Measurements from ENCODE around the gene ABTB1.
"Not testable (repeated sequence)": the region's sequence is repeated elsewhere in the genome, so short reads cannot be mapped to it uniquely, and the experiment has no call there.

The ABTB1 gene

GRCh38 chr3:127682175-127682554 is 9.4 kb downstream of the ABTB1 start:
- not testable (repeated sequence) for H3K4me3 ChIP-seq (ENCODE audit: low read depth, low read length); DNase-seq (ENCODE audit: low read depth)

- no peak for DNase-seq (ENCODE audit: low read depth)
- H3K4me3 ChIP-seq (ENCODE audit: low read depth, low read length) = no peak overlapping the region
These were observed 9.8 kb downstream of the ABTB1 start for GRCh38 chr3:127682561-127682960.

DNA sequence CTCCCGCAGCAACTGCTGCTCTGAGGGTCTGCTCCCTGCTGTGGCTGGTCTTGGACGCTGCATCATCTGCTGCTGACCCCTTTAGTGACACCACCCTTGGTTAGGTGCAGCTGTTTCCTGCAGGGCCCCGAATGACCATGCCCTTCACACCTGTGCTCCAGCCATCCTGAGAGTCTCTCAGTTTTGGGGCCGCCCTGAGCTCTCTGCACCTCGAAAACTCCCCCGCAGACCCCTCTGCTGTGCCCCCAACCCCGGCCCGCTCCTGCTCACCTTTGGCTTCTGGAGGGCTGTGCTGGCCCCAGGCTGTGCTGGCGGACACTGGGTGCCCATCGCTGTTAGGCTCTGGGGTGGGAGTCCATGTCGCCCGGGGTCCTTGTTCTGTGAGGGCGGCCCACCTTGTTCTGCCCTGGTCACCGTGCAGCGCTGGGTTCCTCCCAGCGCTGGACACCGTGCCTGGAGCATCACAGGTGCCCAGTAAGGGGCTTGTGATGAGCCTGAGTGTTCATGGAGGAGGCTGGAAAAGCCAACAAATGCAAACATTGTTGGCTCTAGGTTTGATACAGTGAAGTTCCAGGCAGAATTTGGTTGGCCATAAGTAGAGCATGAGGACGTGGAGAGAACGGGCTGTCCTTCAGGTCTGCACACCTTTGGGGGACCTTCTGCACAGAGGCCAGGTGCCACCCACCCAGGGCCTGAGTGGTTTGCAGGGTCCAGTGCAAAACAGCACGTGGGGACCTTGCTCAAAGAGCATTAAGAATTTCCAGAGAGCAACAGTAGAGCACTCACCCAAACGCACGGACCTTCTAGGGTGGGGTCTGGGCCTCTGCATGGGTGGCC is 12.3 kb downstream of the ABTB1 start:
- DNase-seq (ENCODE audit: low read depth) = no peak

DNA sequence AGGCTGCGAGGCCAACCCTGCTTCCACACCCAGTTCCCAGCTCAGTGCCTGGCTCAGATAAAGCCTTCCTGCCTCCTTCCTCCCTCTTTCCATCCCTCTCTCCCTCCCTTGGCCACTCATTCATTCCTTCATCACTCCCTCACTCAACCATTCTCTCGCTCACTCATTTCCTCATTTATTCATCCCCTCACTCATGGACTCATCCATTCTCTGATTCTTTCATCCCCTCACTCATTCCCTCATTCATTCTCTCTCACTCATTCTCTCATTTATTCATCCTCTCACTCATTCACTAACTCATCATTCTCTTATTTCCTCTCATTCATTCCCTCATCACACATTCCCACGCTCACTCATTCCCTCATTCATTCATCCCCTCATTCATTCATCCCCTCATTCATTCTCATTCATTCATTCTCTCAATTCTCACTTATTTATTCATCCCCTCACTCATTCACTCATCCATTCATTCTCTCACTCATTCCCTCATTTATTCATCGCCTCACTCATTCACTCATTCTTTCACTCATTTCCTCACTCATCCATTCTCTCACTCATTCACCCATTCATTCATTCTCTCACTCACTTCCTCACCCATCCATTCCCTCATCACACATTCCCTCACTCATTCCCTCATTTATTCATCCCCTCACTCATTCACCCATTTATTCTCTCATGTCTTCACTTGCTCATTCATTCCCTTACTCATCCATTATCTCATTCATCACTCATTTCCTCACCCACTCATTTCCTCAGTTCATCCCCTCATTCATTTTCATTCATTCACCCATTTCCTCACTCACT is 13.2 kb downstream of the ABTB1 start:
- DNase-seq (ENCODE audit: low read depth) = no peak
- no peak overlapping the region for H3K4me3 ChIP-seq (ENCODE audit: low read depth, low read length)

More for the DNA sequence above, 12.3 kb downstream of the ABTB1 start:
- no peak overlapping the region for H3K4me3 ChIP-seq (ENCODE audit: low read depth, low read length)

GRCh38 chr3:127686512-127686894 is 13.8 kb downstream of the ABTB1 start:
- DNase-seq (ENCODE audit: low read depth) = no peak
- no peak overlapping the region for H3K4me3 ChIP-seq (ENCODE audit: low read depth, low read length)

GRCh38 chr3:127687228-127687737 is 14.5 kb downstream of the ABTB1 start:
- H3K4me3 ChIP-seq (ENCODE audit: low read depth, low read length) = no peak overlapping the region
- no peak for DNase-seq (ENCODE audit: low read depth)

DNA sequence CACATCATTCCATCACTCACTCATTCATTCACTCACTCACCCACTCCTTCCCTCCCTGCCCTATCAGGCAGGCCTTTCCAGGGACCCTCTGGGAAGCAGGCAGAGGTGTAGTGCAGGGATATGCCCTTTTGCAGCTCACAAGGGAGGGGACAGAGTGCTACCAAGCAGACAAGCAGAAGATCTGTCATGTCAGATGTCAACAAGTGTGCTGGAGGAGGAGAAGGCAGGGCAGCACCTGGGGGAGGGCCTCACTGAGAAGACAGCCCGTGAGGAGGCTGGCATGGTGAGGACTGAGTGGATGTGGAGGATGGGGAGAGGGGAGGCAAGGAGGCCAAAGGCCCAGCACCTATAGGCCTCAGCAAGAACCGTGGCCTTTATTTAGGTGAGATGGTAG is 15.3 kb downstream of the ABTB1 start:
- DNase-seq (ENCODE audit: low read depth) = no peak

GRCh38 chr3:127688416-127689265 is 15.9 kb downstream of the ABTB1 start:
- H3K4me3 ChIP-seq (ENCODE audit: low read depth, low read length) = no peak overlapping the region
- DNase-seq (ENCODE audit: low read depth) = no peak

More for the DNA sequence above, 15.3 kb downstream of the ABTB1 start:
- no peak overlapping the region for H3K4me3 ChIP-seq (ENCODE audit: low read depth, low read length)

- H3K4me3 ChIP-seq (ENCODE audit: low read depth, low read length) = no peak overlapping the region
- no peak for DNase-seq (ENCODE audit: low read depth)
These were observed 16.6 kb downstream of the ABTB1 start for GRCh38 chr3:127689266-127689860.

DNA sequence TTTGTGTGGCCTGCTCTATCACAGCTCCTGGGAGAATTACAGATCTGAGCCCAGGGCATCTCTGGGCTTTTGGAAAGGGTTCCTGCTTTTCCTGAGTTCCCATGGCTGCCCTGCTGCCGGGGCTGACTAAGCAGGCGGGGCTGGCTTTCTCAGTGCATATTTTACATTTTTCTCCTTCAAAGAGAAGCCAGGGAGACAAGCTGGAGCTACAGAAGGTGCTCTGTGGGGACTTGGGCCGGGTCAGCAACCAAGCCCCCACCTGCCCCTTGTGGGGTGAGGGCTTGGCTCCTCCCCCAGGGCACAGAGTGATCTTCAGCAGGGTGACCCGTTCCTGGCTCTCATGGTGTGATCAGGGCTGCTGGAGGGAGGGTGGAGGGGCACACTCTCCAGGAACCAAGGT is 17.4 kb downstream of the ABTB1 start:
- no peak for DNase-seq (ENCODE audit: low read depth)
- no peak overlapping the region for H3K4me3 ChIP-seq (ENCODE audit: low read depth, low read length)

DNA sequence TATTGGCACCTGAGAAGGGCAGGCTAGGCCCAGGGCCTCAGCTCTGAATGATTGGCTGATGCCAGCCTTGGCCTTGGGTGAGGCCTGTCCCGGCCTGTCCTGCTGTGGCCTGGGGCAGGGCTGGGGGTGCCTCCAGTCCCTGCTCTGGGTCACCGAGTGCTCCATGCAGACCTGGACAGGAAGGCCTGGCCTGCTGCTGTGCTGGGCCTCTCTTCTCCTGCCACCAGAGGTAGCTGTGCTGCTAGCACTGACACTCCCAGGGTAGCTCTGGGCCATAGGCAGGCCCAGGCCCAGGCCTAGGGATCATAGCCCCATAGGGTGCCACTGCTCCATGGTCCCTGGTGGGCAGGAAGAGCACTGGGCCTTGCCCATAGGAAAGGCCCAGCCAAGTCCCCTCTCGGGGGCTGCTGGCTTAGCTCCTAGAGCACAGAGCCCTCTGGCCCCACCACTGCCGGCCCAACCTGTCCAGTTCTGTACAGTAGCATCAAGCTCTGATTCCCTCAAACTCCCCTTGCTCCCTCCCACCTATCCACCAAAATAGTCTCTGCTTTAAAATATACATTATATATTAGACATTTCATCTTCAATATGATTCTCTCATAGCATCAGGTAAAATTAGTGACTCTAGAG is 18.2 kb downstream of the ABTB1 start:
- no peak overlapping the region for H3K4me3 ChIP-seq (ENCODE audit: low read depth, low read length)
- DNase-seq (ENCODE audit: low read depth) = no peak

DNA sequence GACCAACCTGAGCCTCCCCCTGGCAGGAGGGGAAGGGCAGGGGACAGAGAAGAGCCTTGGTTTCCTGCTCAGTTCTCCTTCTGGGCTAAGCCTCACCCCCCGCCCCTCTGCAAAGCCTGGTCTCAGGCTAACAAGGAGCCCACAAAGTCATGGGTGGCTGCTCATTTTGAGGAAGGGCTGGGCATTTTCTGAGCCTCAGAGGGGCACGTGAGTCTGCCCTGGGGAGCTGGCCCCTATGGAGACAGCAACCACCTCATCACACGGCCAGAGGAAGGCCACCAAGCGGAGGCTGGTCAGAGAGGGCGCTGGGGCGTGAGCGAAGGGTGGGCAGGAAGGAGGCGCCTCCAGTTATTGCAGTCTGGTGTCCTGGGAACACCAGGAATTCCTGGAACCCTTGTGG is 18.7 kb downstream of the ABTB1 start:
- DNase-seq (ENCODE audit: low read depth) = no peak
- no peak overlapping the region for H3K4me3 ChIP-seq (ENCODE audit: low read depth, low read length)

GRCh38 chr3:127691974-127692373 is 19.2 kb downstream of the ABTB1 start:
- DNase-seq (ENCODE audit: low read depth) = no peak
- no peak overlapping the region for H3K4me3 ChIP-seq (ENCODE audit: low read depth, low read length)

DNA sequence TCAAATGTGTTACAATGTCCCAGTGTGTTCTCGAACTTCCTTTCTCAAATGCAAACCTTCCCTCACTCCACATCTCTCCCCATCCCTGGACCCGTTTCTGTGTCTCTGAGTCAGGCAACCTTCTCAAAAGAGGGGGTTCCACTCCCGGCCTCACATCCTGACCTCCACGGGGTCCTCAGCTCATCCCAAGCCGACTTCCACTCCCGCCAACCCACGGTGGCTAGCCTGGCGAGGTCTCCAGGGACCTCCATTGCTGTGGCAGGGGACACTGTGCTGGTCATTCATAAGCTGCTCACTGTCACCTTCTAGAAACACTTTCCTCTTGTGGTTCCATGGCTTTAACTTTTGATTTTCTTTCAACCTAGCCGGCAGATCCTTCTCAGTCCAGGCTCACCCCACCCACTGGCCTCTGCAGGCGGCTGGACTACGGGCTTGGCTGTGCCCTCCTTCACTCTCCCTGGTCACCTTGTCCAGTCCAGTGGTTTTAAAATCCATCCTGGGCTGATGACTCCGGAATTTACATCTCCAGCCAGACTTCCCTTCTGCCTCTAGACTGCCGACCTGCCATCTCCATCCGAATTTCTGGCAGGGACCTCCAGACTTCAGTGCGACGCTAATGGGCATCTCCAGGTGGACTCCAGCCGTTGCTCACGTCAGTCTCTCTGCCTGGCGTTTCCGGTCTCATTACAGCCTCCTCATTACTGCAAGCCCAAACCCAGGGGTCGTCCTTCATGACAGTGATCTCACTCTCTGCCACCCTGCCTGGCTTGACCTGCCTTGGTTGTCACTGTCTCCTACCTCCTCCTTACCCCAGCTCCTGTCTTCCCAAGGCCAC is 20.0 kb downstream of the ABTB1 start:
- H3K4me3 ChIP-seq (ENCODE audit: low read depth, low read length) = no peak overlapping the region

GRCh38 chr3:127693336-127693843 is 20.6 kb downstream of the ABTB1 start:
- H3K4me3 ChIP-seq (ENCODE audit: low read depth, low read length) = no peak overlapping the region
- no peak for DNase-seq (ENCODE audit: low read depth)

More for the DNA sequence above, 20.0 kb downstream of the ABTB1 start:
- no peak for DNase-seq (ENCODE audit: low read depth)

DNA sequence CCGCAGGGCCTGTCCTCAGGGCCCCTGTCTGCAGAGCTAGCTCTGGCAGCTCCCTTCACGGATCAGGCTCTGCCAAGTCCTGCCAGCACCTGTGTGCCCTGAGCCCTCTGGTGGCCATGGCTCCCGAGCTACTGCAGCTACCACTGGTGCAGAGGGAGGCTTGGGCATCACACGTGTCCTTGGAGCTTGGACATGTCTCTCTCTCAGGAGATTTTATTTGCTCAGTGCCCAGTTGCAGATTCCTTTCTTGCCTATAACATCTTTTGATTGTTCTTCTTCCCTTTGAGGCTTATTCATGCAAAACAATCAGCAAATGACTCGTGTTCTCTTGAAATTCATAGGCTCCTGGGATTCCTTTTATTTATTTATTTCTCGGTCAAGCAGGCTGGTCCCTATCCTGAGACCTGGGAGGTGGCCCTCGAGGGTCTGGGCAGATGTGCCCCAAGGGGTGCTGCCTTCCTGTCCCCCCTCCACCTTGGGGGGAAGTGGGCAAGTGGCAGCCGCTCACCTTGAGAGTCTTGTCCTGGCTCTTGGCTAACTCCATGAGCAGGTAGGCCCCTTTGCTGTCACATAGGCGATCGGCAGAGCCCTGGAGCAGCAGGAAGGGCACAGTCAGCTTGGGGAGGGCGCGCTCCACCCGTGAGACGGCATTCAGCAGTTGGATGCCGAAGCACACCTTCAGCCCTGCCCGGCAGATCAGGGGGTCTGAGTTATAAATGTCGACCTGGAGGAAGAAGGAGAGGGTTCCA is 21.9 kb downstream of the ABTB1 start:
- no peak for DNase-seq (ENCODE audit: low read depth)
- no peak overlapping the region for H3K4me3 ChIP-seq (ENCODE audit: low read depth, low read length)

DNA sequence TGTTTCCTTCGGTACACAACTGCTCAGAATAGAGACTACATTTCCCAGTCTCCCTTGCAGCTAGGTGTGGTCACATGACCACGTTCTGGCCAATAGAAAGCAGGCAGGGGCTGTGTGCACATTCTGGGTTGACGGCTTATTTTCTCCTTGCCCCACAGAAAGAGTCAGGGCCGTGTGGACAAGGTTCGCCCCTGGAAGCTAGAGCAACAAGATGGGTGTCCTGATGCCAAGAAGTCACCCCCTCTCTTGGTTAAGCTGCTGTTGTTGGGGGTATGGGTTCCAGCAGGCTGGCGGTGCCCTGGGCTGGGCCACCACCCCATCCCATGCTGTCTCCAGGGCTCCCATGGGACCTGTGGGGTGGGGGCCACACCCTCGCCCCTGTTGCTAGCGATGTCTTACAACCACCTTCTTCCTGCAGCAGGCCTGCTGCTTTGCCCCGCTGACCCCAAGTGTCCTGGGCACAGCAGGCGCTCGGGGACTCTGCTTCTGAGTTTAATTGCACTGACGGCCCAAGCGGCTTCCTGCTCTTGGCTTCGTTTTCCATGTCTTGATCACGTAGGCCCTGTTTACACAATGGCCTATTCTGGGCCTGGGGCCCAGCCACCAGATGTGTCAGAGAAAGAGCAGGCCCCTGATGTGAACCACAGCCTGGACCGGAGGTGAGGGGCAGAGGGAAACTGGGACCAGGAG is 24.9 kb downstream of the ABTB1 start:
- peak; percentile 70 for DNase-seq (ENCODE audit: low read depth)

More for the DNA sequence above, 24.9 kb downstream of the ABTB1 start:
- no peak overlapping the region for H3K4me3 ChIP-seq (ENCODE audit: low read depth, low read length)
